Stimulated activated CD8-positive, alpha-beta memory T cell treated with anti-CD3 and anti-CD28 coated beads, Interleukin-15, amount 100 ng/mL, for 48 hours (primary cell): ENCODE data around the gene HLA-A.
"Not testable (repeated sequence)": the region's sequence is repeated elsewhere in the genome, so short reads cannot be mapped to it uniquely, and the experiment has no call there.

Experiments used
- DNase-seq, 2 donors: peaks; one replicate each; pipeline ENCODE4 v3.0.0-alpha.2; 2020; ENCODE audit warnings: low read depth in 2 of 2

HLA-A gene

DNA sequence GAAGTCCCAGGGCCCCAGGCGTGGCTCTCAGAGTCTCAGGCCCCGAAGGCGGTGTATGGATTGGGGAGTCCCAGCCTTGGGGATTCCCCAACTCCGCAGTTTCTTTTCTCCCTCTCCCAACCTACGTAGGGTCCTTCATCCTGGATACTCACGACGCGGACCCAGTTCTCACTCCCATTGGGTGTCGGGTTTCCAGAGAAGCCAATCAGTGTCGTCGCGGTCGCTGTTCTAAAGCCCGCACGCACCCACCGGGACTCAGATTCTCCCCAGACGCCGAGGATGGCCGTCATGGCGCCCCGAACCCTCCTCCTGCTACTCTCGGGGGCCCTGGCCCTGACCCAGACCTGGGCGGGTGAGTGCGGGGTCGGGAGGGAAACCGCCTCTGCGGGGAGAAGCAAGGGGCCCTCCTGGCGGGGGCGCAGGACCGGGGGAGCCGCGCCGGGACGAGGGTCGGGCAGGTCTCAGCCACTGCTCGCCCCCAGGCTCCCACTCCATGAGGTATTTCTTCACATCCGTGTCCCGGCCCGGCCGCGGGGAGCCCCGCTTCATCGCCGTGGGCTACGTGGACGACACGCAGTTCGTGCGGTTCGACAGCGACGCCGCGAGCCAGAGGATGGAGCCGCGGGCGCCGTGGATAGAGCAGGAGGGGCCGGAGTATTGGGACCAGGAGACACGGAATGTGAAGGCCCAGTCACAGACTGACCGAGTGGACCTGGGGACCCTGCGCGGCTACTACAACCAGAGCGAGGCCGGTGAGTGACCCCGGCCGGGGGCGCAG, at the start of gene HLA-A:
Gene HLA-A, plus strand, starts transcription at position 258 of the 778 bp plus-strand sequence. Its CDS starts 22 bp downstream, at position 280.
- DNase-seq: peak; percentile 83 to 88

DNA sequence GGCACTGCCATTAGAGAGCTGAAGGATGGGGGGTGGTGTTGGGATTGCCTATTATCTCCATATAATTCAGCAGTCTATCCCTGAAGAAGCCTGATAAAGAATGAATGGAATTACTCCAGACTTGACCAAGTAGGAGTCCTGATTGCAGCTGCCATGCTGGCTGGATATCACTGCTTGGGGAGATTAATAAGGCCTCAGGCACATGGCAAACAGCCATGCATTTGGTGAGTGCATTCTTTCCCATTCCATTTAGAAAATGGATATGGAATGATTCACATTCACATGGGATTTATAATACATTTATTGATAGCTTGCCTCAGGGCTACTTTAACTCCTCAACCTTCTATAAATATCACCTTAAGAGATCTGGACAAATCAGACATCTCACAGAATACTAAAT, 49.6 kb upstream of the HLA-A start:
- DNase-seq: no peak

DNA sequence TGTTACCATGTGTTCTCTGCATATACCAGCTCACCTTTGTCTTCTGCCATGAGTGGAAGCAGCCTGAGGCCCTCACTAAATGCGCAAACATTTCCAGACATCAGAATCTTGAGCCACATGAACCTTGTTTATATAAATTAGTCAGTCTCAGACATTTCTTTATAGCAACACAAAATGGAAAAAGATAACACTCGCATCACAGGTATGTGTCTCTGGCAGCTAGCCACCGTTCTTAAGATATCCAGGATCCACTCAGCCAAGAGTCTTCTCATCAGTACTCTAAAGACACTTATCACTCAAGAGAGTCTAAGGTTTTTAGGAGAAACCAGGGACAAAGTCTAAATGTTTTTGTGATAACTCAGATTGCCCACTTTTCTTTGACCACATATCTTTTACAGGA, 43.1 kb upstream of the HLA-A start:
- no peak for DNase-seq

DNA sequence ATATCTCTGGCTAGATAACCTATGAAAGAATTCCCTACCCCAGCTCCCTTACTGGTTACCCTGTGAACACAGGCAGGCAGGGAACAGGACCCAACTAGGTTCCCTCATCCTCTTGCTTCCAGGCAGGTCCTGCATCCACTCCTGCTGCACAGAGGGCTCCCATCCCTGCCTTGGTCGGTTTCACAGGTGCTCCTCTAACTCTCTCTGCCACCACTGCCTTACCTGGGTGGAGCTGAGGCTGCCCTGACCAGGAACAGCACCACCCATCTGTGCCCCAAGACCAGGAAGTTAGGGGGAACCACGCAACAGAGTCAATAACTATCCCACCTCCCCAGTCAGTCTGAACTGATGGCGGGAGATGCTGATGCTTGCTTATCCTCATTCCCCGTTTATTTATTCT, 37.0 kb upstream of the HLA-A start:
- DNase-seq: no peak

DNA sequence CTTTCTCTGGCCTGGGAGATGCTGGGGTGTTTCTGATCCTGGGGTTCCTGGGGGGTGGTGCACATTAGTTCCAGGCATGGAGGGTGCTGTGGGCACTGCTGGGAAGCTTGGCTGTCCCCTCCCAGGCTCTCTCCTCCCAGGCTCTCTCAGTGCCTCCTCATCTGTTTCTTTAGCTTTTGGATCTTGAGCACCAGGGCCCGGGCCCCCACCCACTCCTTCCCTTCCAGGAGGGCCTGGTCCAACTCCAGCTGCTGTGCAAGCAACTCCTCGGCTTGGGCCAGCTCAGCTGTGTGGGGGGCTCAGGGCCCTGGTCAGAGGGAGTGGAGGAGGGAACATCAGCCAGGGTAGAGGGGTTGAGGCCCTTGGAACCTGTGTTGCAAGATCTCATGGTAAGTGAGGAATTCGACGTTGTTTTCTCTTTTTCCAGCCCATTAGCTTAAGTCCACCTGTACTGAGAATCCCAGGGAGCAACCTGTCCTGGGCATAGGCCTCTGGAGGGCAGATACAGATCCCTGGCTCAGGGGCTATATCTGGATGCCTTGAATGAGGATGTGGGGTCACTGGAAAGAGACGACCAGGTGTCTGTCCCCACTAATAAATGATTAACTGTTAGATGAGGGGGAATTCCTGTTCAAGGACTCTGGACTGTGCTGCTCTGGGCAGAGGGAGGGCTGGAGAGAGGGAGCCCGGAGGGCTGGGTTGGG, 34.5 kb upstream of the HLA-A start:
- no peak for DNase-seq

DNA sequence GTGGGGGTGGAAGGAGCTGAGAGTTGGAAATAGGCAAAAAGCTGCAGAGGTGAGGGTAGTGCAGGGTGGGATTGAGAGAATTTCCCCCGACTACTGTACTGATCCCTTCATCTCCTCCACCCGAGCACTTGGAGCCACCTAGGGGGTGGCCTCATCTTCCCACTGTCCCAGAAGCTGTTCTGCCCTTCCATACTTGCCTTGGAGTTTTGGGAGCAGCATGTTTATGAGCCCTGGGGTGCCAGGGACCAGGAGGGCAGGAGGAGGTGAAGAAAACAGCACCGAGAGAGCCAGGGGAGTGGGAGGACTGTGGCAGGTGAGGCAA, 34.0 kb upstream of the HLA-A start:
- DNase-seq: no peak

DNA sequence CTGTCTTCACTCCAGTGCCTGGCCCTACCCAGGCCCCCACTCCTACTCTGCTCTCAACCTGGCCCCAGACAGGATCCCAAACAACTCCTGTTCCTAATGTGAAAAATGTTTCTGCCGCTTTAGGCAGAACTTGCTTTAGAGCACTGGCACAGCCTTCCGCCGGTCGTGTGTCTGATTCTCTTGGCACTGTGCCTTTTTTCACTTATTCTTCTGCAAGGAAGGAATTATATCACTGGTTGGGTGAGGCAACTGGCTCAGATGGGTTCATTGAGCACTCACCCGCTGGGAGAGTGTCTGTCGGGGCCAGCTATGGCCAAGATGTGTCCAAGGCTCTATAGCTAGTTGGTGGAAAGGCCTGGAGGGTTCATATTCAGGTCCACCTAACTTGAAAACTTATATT, 33.6 kb upstream of the HLA-A start:
- DNase-seq: no peak

DNA sequence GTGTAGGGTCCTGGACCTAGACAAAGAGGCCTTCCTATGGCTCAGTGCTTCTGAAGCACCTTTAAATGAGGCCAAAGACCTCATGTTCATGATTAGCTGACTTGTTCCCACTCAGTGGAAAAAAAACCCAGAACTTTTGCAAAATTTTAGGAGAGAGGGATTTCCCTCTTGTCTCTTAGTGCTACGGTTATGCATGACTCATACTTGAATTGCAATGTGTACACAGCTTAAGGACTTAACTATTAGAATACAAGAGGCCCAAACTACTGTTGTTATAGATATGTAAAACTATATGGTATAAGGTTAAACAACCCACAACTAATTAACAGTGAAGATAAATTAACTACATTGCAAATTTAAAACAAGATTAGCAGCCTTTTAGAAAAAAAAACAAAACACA, 32.3 kb upstream of the HLA-A start:
- DNase-seq: no peak

DNA sequence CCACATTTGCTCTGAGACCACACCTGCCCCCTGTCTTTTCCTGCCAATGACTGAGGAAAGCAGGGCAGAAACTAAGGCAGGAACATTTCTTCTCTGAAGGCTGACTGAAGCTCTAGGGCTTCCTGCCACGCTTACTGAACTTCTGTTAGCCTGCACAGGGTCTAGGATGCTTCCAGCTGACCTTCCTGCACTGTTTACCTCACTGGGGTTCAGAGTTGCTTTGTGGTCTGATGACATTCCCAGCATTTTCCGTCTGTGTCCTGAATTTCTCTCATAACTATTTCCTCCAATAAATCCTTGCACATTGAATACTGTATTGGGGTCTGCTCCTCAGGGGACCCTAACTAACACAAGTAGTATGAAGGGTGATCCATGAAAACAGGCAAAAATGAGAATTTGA, 29.5 kb upstream of the HLA-A start:
- no peak for DNase-seq

DNA sequence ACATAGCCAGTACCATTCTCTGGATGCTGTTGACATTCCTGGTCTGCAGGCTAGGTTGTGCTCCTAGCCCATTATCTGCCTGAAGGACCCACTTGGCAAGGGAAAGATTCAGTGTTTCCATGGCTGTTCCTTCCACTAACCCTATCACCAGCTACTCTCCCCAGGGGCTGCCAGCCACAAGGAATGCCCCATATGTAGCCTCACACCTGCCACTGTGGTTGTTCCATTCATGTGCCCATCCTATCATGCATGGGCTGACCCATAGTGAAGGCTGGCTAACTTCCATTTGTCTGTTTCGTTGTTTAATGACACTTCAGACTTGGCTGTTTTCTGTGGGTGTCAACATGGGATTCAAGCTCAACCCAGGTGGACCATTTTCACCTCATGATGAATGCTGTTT, 25.6 kb upstream of the HLA-A start:
- no peak for DNase-seq

DNA sequence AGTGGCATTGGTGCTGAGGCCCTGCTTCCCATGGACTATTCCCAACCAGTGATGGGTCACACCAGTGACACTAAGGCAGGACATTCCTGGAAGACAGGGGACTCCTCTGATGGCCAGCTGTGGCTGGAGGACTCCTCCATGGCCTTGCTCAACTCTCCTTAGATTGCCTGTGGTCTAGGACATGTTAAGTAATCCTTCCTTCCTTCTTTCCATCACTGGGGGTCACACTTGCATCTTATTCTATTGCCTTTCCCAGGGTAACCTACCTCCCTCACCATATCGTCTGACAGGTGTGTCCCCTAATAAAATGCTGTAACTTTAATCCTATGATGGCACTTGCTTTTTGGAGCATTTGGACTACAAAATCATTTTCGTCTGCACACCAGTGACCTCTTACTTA, 24.5 kb upstream of the HLA-A start:
- DNase-seq: no peak

DNA sequence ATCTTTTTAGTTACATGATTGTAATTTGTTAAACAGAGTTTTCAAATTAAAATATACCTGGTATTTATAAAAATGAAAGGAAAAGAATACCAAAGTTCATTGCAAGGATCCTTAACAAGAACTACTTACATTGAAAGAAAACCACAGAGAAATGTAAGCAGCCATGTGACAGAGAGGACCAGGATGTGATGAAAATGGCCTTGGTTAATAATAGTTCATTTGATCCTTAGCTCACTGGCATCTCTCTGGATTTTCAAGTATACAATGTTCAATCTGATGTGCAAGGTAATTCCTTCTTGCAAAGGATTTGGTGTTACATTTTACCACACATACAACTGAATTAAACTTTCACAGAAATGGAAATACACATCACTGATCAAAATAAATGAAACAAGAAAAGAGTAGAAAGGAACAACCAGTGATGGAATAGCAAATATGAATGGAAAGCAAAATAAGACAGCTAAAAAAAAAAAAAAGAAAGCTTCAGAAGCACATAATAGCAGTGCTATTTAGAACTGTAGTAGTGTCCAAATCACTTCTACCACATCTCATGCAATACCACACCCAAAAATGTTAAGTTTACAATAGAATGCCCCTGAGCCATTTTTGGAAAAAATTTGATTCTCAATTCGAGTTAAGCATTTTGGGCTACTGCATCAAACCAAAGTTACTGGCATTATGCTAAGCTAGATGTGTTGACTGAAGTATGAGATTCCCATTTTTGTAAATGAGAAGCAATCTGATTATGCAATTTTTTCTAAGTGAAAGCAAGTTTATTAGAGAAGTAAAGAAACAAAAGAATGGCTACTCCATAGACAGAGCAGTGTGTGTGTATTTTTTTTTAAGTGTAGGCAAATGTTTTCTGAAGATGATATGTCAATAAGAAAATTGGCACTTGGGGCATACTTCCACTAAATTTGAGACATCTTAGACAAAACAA, 22.6 kb upstream of the HLA-A start:
- no peak for DNase-seq

DNA sequence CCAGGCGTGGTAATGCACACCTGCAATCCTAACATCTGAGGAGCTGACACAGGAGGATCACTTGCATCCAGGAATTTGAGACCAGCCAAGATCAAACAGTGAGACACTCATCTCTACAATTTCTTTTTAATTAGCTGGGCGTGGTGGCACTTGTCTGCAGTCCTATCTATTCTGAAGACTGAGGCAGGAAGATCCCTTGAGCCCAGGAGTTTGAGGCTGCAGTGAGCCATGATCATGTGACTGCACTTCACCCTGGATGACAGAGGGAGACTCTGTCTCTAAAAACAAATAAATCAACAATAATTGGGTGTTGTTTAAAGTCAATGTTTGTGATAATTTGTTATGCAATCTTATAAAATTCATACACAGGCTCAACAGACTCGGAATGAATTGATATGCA, 18.0 kb upstream of the HLA-A start:
- DNase-seq: no peak

DNA sequence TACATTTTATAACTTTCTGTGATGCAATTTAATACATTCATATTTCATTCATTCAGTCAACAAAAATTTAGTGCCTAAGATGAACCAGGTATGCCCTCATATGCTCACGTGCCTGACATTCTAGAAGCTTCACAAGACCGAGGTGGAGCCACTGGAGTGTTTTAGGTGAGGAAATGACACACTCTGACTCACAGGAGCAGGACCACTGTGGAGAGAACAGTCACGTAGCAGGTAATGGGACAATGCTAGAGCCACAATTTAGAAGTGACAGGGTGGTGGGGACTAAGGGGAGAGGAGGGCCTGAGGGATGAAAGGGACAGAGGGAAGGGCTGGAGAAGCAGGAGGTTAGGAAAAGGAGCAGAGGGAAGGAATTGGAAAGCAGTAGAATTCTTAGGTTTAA, 17.6 kb upstream of the HLA-A start:
- DNase-seq: no peak

DNA sequence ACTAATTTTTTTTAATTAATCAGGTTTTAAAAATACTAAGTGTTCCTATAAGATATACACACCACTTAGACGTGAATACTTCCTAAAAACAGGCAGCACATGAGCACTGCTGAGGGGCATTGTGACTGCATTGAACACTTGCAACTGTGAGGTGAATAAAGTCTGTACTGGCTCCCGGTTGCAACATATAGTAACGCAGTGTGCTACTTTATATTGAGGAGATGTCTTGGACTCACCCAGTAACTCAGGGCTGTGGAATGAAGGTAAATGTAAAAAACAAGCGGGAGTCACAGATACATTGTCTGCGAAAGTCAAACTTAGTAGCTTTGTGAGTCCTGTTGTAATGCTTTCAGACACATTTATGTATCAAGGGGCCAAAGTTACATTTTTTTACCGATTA, 17.0 kb upstream of the HLA-A start:
- no peak for DNase-seq

DNA sequence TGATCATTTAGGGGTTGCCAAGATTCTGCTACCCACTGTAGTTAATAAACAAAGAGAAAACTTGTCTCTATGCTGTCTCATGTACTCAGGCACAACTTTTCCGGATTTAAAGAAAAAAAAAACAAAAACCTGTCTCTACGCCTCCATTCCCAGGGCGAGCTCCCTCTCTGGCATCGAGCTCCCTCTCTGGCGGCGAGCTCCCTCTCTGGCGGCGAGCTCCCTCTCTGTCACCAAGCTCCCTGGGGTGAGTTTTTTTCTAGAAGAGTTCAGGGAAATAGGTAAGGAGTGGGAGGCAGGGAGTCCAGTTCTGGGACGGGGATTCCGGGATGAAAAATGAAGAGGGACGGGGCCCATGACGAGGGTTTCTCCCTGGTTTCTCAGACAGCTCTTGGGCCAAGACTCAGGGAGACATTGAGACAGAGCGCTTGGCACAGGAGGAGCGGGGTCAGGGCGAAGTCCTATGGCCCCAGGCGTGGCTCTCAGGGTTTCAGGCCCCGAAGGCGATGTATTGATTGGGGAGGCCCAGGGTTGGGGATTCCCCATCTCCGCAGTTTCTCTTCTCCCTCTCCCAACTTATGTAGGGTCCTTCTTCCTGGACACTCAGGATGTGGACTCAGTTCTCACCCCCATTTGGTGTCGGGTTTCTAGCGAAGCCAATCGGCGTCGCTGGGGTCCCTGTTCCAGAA, 16.5 kb upstream of the HLA-A start:
- no peak for DNase-seq

DNA sequence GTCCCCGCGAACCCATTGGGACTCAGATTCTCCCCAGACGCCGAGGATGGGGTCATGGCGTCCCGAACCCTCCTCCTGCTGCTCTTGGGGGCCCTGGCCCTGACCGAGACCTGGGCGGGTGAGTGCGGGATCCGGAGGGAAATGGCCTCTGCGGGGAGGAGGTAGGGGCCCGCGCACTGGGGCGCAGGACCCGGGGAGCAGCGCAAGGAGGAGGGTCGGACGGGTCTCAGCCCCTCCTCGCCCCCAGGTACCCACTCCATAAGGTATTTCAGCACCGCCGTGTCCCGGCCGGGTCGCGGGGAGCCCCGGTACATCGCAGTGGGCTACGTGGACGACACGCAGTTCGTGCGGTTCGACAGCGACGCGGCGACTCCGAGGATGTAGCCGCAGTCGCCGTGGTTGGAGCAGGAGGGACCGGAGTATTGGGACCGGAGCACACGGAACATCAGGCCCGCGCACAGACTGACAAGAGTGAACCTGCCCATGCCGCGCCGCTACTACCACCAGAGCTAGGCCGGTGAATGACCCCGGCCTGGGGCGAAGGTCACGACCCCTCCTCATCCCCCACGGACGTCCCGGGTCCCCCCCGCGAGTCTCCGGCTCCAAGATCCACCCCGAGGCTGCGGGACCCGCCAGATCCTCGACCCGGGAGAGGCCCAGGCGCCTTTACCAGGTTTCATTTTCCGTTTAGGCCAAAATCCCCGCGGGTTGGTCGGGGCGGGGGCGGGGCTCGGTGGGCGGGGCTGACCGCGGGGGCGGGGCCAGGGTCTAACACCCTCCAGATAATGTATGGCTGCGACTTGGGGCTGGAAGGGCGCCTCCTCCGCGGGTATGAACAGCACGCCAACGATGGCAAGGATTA, 15.7 kb upstream of the HLA-A start:
- DNase-seq: peak in 1 of 2 donors; percentile 80

DNA sequence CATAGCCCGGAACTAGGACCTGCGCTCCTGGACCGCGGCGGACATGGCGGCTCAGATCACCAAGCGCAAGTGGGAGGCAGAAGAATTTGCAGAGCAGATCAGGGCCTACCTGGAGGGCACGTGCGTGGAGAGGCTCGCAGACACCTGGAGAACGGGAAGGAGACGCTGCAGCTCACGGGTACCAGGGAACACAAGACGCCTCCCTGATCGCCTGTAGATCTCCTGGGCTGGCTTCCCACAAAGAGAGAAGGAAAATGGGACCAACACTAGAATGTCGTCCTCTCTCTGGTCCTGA, 15.1 kb upstream of the HLA-A start:
- DNase-seq: no peak

DNA sequence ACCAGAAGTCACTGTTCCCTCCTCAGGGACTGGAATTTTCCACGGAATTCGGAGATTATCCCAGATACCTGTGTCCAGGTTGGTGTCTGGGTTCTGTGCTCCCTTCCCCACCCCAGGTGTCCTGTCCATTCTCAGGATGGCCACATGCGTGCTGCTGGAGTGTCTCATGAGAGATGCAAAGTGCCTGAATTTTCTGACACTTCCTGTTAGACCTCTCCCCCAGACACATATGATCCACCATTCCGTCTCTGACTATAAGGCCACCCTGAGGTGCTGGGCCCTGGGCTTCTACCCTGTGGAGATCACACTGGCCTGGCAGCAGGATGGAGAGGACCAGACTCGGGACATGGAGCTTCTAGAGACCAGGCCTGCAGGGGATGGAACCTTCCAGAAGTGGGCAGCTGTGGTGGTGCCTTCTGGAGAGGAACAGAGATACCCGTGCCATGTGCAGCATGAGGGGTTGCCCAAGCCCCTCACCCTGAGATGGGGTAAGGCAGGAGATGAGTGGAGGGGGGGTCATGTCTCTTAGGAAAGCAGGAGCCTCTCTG, 14.4 kb upstream of the HLA-A start:
- no peak for DNase-seq

DNA sequence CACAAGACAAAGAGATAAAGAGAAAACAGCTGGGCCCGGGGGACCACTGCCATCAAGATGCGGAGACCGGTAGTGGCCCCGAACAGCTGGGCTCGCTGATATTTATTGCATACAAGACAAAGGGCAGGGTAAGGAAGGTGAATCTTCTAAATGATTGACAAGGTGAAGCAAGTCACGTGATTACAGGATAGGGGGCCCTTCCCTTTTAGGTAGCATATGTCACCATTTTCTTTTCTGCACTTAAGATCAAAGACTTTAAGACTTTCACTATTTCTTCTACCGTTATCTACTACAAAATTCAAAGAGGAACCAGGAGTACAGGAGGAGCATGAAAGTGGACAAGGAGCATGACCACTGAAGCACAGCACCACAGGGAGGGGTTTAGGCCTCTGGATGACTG, 12.3 kb upstream of the HLA-A start:
- DNase-seq: not testable (repeated sequence)

DNA sequence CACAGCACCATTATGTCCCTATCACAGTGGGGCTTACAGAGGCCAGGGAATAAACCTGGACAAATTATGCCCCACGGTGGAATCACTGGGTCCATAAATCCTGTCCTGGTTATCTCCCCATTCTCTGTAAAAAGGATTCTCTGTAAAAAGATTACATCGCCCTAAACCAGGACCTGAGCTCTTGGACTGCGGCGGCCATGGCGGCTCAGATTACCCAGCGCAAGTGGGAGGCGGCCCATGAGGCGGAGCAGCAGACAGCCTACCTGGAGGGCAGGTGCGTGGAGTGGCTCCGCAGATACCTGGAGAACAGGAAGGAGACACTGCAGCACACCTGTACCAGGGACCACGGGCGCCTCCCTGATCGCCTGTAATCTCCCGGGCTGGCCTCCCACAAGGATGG, 8.4 kb upstream of the HLA-A start:
- no peak for DNase-seq
